HL-60/S4 treated with phorbol 12-myristate 13-acetate at 8.2 ng/mL for 4 days and 3 days (cell line): Measurements from ENCODE around the gene TFDP3.

ENCODE experiments used
- in situ Hi-C: fragments of 300-500 bp; cut with MboI; formaldehyde crosslinking; loops from 2 replicates; pipeline ENCODE4 v1.15.0; 2022; ENCODE audit warnings: low sequenced_read_pairs

The TFDP3 gene

GRCh38 chrX:133218329-133218728 lies at the start of gene TFDP3:
TSS of gene TFDP3 (minus strand) at chrX:133218354. CDS start at chrX:133218259, 95 bp downstream.
- in situ Hi-C loops, result no loop called here

GRCh38 chrX:133267621-133268020 lies 49.5 kb upstream of the TFDP3 start:
- in situ Hi-C loops, result no loop called here

- in situ Hi-C loops, result no loop called here
These were observed 47.2 kb upstream of the TFDP3 start for GRCh38 chrX:133265331-133265730.

- in situ Hi-C loops, result no loop called here
These were observed 40.3 kb upstream of the TFDP3 start for GRCh38 chrX:133258481-133258880.

- in situ Hi-C loops, result no loop called here
These were observed 36.5 kb upstream of the TFDP3 start for GRCh38 chrX:133254666-133255065.

GRCh38 chrX:133251204-133251603 lies 33.0 kb upstream of the TFDP3 start:
- in situ Hi-C loops, result no loop called here

- in situ Hi-C loops, result no loop called here
These were observed 32.3 kb upstream of the TFDP3 start for GRCh38 chrX:133250184-133251100.

- in situ Hi-C loops, result no loop called here
These were observed 31.3 kb upstream of the TFDP3 start for GRCh38 chrX:133249266-133250058.

- in situ Hi-C loops, result no loop called here
These were observed 30.0 kb upstream of the TFDP3 start for GRCh38 chrX:133248177-133248576.

- in situ Hi-C loops, result no loop called here
These were observed 28.8 kb upstream of the TFDP3 start for GRCh38 chrX:133246921-133247320.

GRCh38 chrX:133235830-133236229 lies 17.7 kb upstream of the TFDP3 start:
- in situ Hi-C loops, result no loop called here

- in situ Hi-C loops, result no loop called here
These were observed 14.2 kb upstream of the TFDP3 start for GRCh38 chrX:133232331-133232730.

- in situ Hi-C loops, result no loop called here
These were observed 11.2 kb upstream of the TFDP3 start for GRCh38 chrX:133229361-133229760.

- in situ Hi-C loops, result no loop called here
These were observed 2.4 kb downstream of the TFDP3 start for GRCh38 chrX:133215747-133216146.

- in situ Hi-C loops, result no loop called here
These were observed 3.1 kb downstream of the TFDP3 start for GRCh38 chrX:133215017-133215416.

GRCh38 chrX:133214301-133214700 lies 3.9 kb downstream of the TFDP3 start:
- in situ Hi-C loops, result no loop called here

GRCh38 chrX:133213117-133213516 lies 5.0 kb downstream of the TFDP3 start:
- in situ Hi-C loops, result no loop called here

- in situ Hi-C loops, result no loop called here
These were observed 10.4 kb downstream of the TFDP3 start for GRCh38 chrX:133207751-133208150.

- in situ Hi-C loops, result no loop called here
These were observed 26.5 kb downstream of the TFDP3 start for GRCh38 chrX:133191739-133192039.

GRCh38 chrX:133190877-133191738 lies 27.0 kb downstream of the TFDP3 start:
- in situ Hi-C loops, result no loop called here

GRCh38 chrX:133189195-133189594 lies 29.0 kb downstream of the TFDP3 start:
- in situ Hi-C loops, result no loop called here
